ENCODE results near the gene SMG6.
A peak's percentile ranks its signal among the peaks of the same experiment; 100 is the strongest.
"Not testable (repeated sequence)": the region's sequence is repeated elsewhere in the genome, so short reads cannot be mapped to it uniquely, and the experiment has no call there.

The SMG6 gene
- total RNA-seq = 91.6 to 128 (median 101) reads per million in 4 donors

GRCh38 chr17:2303204-2304188, at the start of gene SMG6, which contains the start of gene SRR:
Gene SMG6 (minus strand): TSS chr17:2303785. CDS start chr17:2303720, 65 bp downstream.
Gene SRR (plus strand): TSS chr17:2303950. CDS start chr17:2315561, 11,611 bp downstream.
- peak; percentile 92 to 96 (median 93) for DNase-seq

- DNase-seq = no peak
Observed at GRCh38 chr17:2351269-2351668, 47.7 kb upstream of the SMG6 start.

DNA sequence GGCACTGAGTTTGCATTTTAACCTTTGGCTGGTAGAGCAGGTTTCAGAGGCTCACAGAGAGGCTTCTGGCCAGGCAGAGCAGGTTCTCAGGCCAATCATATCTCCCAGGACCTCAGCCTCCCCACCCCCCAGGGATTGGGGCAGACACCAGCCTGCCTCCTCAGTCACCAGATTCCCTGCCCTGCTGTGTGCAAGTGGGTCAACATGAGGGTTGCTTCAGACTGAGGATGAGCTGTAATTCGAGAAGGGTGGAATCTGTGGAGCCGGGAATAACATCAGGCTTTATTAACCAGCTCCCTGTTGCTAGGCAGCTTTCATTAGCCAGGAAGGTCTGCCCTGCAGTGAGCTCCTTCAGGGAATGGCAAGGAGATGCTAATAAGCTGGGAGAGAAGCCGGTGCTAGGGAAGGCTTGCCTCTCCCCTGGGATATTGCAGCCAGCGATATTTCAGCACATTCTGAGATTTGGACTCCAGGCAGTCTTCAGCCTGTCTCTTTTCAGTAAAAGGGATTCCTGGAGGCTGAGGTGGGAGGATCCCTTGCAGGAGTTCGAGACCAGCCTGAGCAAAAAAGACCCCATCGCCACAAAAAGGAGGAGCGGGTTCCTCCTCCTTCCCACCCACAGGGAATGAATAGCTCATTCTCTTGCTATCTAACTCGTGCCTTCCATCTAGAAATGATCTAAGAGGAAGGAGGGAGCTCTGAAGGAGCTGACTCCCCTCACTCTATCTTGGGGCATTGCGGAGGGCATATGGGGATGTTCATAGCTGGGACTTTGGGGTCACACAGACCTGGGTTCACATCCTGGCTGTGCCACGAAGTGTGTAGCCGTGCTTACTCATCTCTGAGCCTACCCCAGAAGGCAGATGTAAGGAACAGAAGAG, 44.5 kb upstream of the SMG6 start:
- no peak for DNase-seq

GRCh38 chr17:2346475-2346874, 42.9 kb upstream of the SMG6 start:
- no peak for DNase-seq

DNA sequence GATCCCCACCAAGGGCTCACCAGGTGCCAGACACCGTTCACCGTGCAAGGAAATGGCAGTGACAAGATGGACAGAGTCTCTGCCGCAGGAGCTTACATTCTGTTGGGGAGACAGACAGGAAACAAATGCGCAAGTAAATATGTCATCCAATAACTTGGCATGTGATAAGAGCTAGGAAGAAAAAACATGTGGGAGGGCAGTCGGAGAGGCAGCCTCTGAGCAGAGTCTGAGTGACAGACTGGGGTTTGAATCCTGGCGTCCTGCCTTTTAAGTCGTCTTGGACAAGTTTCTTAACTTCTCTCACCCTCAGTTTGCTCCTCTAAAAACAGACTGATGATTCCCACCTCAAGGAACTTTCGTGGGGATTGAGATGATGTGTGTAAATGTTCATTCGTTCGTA, 40.9 kb upstream of the SMG6 start:
- DNase-seq = no peak

DNA sequence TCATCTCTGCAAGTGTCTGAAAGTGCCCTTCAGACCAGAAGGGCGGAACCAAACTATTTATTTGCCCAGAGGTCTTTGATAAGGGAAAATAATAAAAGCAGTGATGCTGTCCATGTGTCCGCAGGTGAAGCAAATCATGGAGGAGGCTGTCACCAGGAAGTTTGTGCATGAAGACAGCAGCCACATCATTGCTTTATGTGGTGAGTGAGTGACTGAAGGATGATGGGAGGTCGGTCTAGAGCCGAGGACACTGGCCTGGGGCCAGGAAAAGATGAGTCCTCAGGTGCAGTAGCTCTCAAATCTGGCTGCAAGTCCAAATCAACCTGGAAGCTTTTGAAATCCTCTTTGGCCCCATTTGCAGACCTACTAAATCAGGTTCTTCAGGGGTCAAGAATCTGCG, 39.8 kb upstream of the SMG6 start:
- no peak for DNase-seq

DNA sequence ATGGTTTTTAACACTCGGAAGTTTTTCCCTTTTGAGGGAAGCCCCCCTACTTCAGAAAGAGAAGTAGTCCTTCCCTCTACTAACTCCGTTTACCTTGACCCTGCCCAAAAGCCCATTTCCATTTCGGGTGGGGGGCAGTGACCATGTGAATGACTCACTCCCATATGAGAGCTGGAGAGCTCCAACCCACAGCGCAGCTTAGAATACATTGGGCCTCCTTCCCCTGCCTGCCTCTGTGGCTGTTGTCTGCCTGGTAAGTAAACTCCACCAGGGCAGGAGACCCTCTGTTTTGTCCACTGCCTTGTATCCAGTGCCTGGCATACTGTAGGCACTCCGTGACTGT, 34.7 kb upstream of the SMG6 start:
- no peak for DNase-seq

DNA sequence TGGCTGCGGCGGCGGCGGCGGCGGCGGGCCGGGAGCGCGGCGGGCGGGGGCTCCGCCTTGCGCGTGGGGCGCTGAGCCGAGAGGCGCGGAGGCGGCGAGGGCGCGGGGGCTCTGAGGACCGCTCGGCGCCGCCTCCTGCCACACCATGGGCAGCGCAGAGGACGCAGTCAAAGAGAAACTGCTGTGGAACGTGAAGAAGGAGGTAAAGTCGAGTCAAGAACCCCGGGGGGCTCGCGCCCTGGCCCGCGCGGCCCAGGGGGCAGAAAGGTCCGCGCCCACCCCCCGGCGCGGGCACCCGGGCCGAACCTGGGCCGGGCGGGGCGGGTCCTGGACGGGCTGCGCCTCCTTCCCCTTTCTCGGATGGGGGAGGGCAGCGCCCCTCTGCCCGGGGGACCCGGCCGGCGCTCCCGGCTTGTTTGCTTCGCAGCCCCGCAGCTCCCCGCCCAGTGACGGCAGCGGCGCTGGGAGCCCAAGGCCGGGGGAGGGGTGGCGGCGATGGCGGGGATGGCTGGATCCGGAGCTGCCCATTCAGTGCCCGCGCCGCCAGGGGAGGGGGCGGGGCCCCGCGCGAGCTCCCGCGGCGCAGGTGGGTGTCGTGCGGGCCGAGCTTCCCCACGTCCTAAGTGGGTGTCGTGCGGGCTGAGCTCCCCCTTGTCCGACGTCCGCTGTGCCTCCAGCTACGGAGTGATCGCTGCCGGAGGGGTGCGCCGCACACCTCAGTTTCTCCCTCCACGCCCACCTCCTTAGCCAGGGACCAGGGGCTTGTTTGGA, 34.1 kb upstream of the SMG6 start:
- DNase-seq = peak; percentile 33 to 59 (median 49)

GRCh38 chr17:2336852-2337543, 33.4 kb upstream of the SMG6 start, which contains the start of gene SGSM2:
Gene SGSM2 (plus strand): TSS chr17:2337501. CDS start chr17:2337689, 188 bp downstream.
- peak; percentile 52 to 75 (median 63) for DNase-seq

DNA sequence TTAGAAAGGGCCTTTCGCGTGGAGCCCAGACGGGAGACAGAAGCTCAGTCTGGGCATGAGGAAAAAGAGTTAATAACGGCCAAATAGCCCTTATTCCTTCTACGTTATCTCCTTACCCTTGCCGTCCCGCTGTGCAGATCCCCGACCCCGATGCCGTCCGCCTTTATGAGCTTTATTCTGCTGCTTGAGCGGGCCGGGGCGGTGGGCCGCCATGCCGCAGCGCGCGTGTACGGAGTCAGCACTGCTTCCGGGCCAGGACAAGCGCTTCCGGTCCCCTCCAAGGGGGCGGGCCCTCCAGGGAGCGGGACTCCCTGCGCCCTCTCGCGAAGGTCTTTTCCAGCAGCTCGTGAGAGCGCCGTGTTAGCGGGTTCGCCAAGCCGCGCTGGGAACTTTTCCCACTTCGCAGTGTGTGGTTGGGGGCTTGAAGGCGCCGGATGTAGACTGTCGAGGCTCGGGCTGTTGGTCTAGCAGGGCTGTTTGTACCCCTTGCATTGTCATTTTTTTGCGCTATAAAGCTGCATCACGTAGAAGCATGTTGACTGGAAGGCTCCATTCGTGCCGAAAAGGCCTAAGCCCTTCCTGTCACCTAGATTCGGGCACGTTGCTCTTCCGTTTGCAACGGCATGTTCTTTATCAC, 32.7 kb upstream of the SMG6 start, which contains the start of gene TSR1:
Gene TSR1 (minus strand): TSS at position 243 of the 637 bp plus-strand sequence. CDS start 30 bp downstream, at position 213.
- DNase-seq = peak; percentile 81 to 88 (median 84)

DNA sequence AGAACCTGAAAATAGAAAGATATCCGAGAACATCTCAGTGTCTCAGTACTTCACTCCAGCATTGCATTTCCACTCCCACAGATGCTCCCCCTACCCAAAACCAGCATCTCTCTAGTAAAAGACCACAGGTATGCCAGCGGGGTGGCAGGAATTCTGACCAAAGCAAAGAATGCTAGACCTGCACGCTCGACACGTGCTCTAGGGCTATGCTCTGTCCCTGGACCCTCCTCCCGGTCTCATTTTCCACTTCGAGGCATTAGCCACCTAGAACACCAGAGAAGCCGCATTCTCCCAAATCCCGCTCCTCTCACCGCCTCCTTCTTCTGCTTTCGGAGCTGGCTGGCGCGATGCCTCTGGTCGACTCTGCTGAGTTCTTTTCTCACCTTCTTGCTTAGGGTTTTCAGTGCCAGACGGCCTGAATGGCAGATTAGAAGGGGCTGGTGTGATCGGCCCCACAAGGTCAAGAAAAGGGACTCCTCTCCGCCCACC, 32.2 kb upstream of the SMG6 start:
- DNase-seq = no peak

- DNase-seq = no peak
Observed at GRCh38 chr17:2331303-2331702, 27.7 kb upstream of the SMG6 start.

- no peak for DNase-seq
Observed at GRCh38 chr17:2323629-2324314, 20.2 kb upstream of the SMG6 start.

GRCh38 chr17:2321399-2321798, 17.8 kb upstream of the SMG6 start:
- DNase-seq = no peak

DNA sequence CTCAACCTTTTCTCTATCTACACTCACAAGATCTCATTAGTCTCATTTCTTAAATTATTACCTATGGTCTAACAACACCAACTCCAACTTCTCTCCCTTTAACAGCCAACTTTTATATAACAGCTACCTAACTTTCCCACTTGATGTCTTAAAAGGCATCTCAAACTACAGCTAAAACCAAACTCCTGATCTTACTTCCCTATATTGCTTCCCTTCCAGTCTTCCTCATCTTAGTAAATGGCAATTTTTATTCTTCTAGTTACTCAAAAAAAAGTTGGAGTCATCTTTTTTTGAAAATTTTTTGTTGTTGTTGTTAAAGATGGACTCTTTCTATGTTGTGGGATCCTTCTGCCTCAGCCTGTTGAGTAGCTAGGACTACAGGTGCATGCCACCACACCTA, 15.5 kb upstream of the SMG6 start:
- DNase-seq = no peak

DNA sequence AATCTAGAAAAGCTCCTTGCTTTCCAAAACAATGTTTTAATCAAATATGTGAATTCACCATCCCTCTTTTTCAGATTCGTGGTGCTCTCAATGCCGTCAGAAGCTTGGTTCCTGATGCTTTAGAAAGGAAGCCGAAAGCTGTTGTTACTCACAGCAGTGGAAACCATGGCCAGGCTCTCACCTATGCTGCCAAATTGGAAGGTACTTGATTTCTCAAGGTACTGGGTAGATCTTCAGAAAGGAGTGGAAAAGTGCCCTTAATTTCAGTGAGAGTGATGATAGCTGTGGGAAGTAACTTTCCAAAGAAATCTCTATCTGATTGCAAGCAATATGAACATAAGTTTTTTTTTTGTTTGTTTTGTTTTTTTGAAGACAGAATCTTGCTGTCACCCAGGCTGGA, 14.2 kb upstream of the SMG6 start:
- no peak for DNase-seq

- DNase-seq = not testable (repeated sequence)
Observed at GRCh38 chr17:2316916-2317205, 13.3 kb upstream of the SMG6 start.

DNA sequence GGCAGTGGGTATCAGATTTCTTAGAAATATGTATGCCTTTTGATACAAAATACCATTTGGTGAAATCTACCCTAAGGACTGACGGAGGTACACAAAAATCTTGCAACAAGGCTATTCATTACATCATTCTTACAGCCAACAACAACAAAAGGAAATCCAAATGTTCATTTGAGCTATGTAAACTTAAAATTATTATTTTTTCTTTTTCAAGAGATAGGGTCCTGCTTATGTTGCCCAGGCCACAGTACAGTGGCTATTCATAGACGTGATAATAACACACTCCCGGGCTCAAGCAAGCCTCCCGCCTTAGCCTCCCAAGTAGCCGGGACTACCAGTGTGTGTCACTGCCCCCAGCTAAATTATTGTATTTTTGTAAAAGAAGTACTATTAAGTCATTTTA, 9.2 kb upstream of the SMG6 start:
- DNase-seq = no peak

GRCh38 chr17:2309338-2310154, 6.0 kb upstream of the SMG6 start:
- DNase-seq = no peak

- no peak for DNase-seq
Observed at GRCh38 chr17:2304931-2305330, 1.3 kb upstream of the SMG6 start.

Measured in T-helper 1 cell (primary cell).